ENCODE measurements around the gene RSPO3. TPM values are rescaled to one million over a fixed set of nuclear protein-coding genes. Genes with fewer than 3 reads are reported as not detected.

The RSPO3 gene
- total and polyA plus RNA-seq, 2 of the 13 experiments (the other 11 are each of a cell fraction or from before 2014, with no cell fraction given) = not detected

DNA sequence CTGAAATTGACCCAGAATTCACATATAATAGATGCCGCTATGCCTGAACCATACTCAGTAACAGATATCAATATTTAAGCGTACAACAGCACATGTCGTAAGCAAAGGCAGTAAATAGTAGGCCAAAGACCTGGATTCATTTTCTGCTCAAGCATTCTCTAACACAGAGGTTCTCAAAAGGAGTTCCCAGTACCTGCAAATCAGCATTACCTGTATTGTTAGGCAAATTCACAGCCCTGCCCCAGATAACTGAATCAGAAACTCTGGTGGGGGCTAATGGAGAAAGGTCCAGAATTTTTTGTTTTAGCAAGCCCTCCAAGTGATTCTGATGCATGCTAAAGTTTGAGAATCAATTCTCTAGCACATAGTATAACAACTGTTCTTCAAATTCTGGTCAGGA, 36.0 kb downstream of the RSPO3 start:
- WGBS (ENCODE audit: low lambda C conversion rate) = 4% methylated on average over 3 of the region's 3 CpGs
- ATAC-seq (no peak), FAIRE-seq (no peak), DNase-seq (ENCODE audit: low spot score) (no peak)
- POLR2A ChIA-PET = no interaction called here
- Histone ChIP-seq H3K4me2 (ENCODE audit: low read depth, low read length) (no peak overlapping the region), H3K36me3 (replicated peaks in 1 of 2; ENCODE audit: control insufficient read depth in 1 of 2, insufficient read depth in 2 of 2, low read length in 2 of 2) (no peaks in the 10 kb centered on the region), H3K27ac (ENCODE audit: extremely low read length, insufficient read depth, low read length) (no peak overlapping the region), H4K20me1 (ENCODE audit: insufficient read depth, low read length) (no peaks in the 10 kb centered on the region), H3K4me3 (replicated peaks in 1 of 3; ENCODE audit: insufficient read depth in 1 of 3, low read depth in 2 of 3, low read length in 3 of 3) (no peak overlapping the region), H3K4me1 (ENCODE audit: insufficient read depth, low read length) (no peaks in the 10 kb centered on the region), H2AFZ (ENCODE audit: low read length) (no peak overlapping the region), H3K79me2 (ENCODE audit: insufficient read depth, low read length) (no peaks in the 10 kb centered on the region), H3K9ac (ENCODE audit: insufficient read depth, low read depth, low read length) (no peak overlapping the region), H3K27me3 (ENCODE audit: control insufficient read depth in 1 of 2, insufficient read depth in 2 of 2, low read length in 2 of 2) (no peaks in the 10 kb centered on the region), H3K9me3 (ENCODE audit: low read length) (no peaks in the 10 kb centered on the region)
- intact Hi-C loops (cut with micrococcal nuclease; ENCODE audit: unreplicated experiment) = no loop called here
- no TSS peak for BruUV-seq (replicated peaks)
- in situ Hi-C loops (cut with HindIII; ENCODE audit: extremely low pct_ligation_motif_present, low pct_unique_long_range_greater_than_20kb) = no loop called here
- CTCF ChIA-PET (ENCODE audit: low intra/inter-chr PET ratio, low total read pairs) = no interaction called here
- TF ChIP-seq AGO1 (IDR thresholded peaks at IDR 0.05; ENCODE audit: low read depth, low read length, poor library complexity, severe bottlenecking) = no peak
- TF ChIP-seq ZNF639 (CRISPR knock-in tag; conservative IDR thresholded peaks at IDR 0.05) = no peak
- TF ChIP-seq, protein P1, sequence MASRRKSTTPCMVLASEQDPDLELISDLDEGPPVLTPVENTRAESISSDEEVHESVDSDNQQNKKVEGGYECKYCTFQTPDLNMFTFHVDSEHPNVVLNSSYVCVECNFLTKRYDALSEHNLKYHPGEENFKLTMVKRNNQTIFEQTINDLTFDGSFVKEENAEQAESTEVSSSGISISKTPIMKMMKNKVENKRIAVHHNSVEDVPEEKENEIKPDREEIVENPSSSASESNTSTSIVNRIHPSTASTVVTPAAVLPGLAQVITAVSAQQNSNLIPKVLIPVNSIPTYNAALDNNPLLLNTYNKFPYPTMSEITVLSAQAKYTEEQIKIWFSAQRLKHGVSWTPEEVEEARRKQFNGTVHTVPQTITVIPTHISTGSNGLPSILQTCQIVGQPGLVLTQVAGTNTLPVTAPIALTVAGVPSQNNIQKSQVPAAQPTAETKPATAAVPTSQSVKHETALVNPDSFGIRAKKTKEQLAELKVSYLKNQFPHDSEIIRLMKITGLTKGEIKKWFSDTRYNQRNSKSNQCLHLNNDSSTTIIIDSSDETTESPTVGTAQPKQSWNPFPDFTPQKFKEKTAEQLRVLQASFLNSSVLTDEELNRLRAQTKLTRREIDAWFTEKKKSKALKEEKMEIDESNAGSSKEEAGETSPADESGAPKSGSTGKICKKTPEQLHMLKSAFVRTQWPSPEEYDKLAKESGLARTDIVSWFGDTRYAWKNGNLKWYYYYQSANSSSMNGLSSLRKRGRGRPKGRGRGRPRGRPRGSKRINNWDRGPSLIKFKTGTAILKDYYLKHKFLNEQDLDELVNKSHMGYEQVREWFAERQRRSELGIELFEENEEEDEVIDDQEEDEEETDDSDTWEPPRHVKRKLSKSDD (CRISPR knock-in tag; IDR thresholded peaks at IDR 0.05; ENCODE audit: low read depth) = no peak
- no peak for TF ChIP-seq MYNN (CRISPR knock-in tag; IDR thresholded peaks at IDR 0.05; ENCODE audit: low read depth)
- TF ChIP-seq NFYB (CRISPR knock-in tag; IDR thresholded peaks at IDR 0.05) = no peak
- TF ChIP-seq STAT5B (CRISPR knock-in tag; IDR thresholded peaks at IDR 0.05) = no peak
- no peak for TF ChIP-seq KDM2A (CRISPR knock-in tag; IDR thresholded peaks at IDR 0.05; ENCODE audit: borderline replicate concordance, low read depth)
- no peak for TF ChIP-seq ZBTB20 (CRISPR knock-in tag; IDR thresholded peaks at IDR 0.05; ENCODE audit: borderline replicate concordance, low read depth)
- TF ChIP-seq MTA3 (CRISPR knock-in tag; IDR thresholded peaks at IDR 0.05) = no peak
- TF ChIP-seq TMF1 (CRISPR knock-in tag; IDR thresholded peaks at IDR 0.05; ENCODE audit: low read depth) = no peak
- TF ChIP-seq ZBTB43 (CRISPR knock-in tag; conservative IDR thresholded peaks at IDR 0.05) = no peak
- TF ChIP-seq CREB1 (IDR thresholded peaks at IDR 0.05) = no peak
- TF ChIP-seq CREB1 (CRISPR knock-in tag; IDR thresholded peaks at IDR 0.05) = no peak

Measured in HepG2 (cell line).